Neural cell (in vitro differentiated cells): Measurements from ENCODE around the gene FBXO36. TPM values are rescaled to one million over a fixed set of nuclear protein-coding genes. Genes with fewer than 3 reads are reported as not detected.

Experiments used
- H2AFZ ChIP-seq: fragments of 200-600, 300-800 bp; sonication (generic), shearing (Covaris generic); 2 replicates; pipeline ENCODE4 v1.6.0; 2014; ENCODE audit warnings: low read depth, mild to moderate bottlenecking, antibody characterized with exemption, low read length, moderate library complexity
- H3F3A ChIP-seq: fragments of 200-600 bp; shearing (Covaris generic); 2 replicates; pipeline ENCODE4 v1.6.1; 2016; ENCODE audit warnings: mild to moderate bottlenecking, moderate library complexity, mixed read lengths, antibody characterized with exemption, low read length; ENCODE audit not compliant: insufficient read depth, poor library complexity, severe bottlenecking
- H3K27ac ChIP-seq: fragments of 200-600, 300-800 bp; sonication (generic), shearing (Covaris generic); 2 replicates; pipeline ENCODE4 v1.5.1; 2014; ENCODE audit warnings: mild to moderate bottlenecking, low read length, moderate library complexity
- H3K27me3 ChIP-seq: fragments of 300-800, 200-600 bp; sonication (generic), shearing (Covaris generic); 2 replicates; pipeline ENCODE4 v1.6.0; 2014; ENCODE audit warnings: mild to moderate bottlenecking, low read depth, low read length, moderate library complexity; ENCODE audit not compliant: insufficient read depth
- H3K36me3 ChIP-seq: fragments of 300-800, 200-600 bp; sonication (generic), shearing (Covaris generic); 2 replicates; pipeline ENCODE4 v1.5.1; 2014; ENCODE audit warnings: mild to moderate bottlenecking, antibody characterized with exemption, low read length, moderate library complexity; ENCODE audit not compliant: insufficient read depth
- H3K4me2 ChIP-seq: fragments of 300-800, 200-600 bp; sonication (generic), shearing (Covaris generic); 2 replicates; pipeline ENCODE4 v1.6.0; 2014; ENCODE audit warnings: mild to moderate bottlenecking, low read length
- H3K4me3 ChIP-seq: fragments of 300-800, 200-600 bp; sonication (generic), shearing (Covaris generic); 2 replicates; pipeline ENCODE4 v1.5.1; 2014; ENCODE audit warnings: mild to moderate bottlenecking, low read length, moderate library complexity
- H3K79me2 ChIP-seq: fragments of 200-600 bp; shearing (Covaris generic); replicated peaks from 2 replicates; pipeline ENCODE4 v1.6.0; 2014; ENCODE audit warnings: mild to moderate bottlenecking, low read length, moderate library complexity; ENCODE audit not compliant: insufficient read depth
- H3K9ac ChIP-seq: fragments of 300-800, 200-600 bp; sonication (generic), shearing (Covaris generic); 2 replicates; pipeline ENCODE4 v1.6.1; 2016; ENCODE audit warnings: mild to moderate bottlenecking, low read length, mixed read lengths
- H3K9me2 ChIP-seq: fragments of 200-600 bp; shearing (Covaris generic); 2 replicates; pipeline ENCODE4 v1.6.1; 2016; ENCODE audit warnings: mild to moderate bottlenecking, low read length, mixed read lengths; ENCODE audit not compliant: insufficient read depth
- H3K9me3 ChIP-seq: fragments of 200-600, 300-800 bp; sonication (generic), shearing (Covaris generic); 2 replicates; pipeline ENCODE4 v1.6.1; 2016; ENCODE audit warnings: mild to moderate bottlenecking, mixed run types, low read length, moderate library complexity, mixed read lengths
- H4K20me1 ChIP-seq: fragments of 200-600 bp; shearing (Covaris generic); 2 replicates; pipeline ENCODE4 v1.6.1; 2016; ENCODE audit warnings: mild to moderate bottlenecking, mixed run types; ENCODE audit not compliant: insufficient read depth
- EP300 ChIP-seq: fragments of 450-650 bp; conservative IDR thresholded peaks from 2 replicates; pipeline ENCODE4 v1.6.1; 2014; ENCODE audit warnings: antibody characterized with exemption, mild to moderate bottlenecking, moderate library complexity; ENCODE audit not compliant: poor library complexity, severe bottlenecking
- EZH2 ChIP-seq: fragments of 200-600, 300-800 bp; shearing (Covaris generic), sonication (generic); IDR thresholded peaks from 2 replicates; pipeline ENCODE4 v1.6.1; 2014; ENCODE audit warnings: antibody characterized with exemption, low read length, borderline replicate concordance, mild to moderate bottlenecking; ENCODE audit not compliant: insufficient read depth, poor library complexity, severe bottlenecking
- MXI1 ChIP-seq: fragments of 450-650 bp; conservative IDR thresholded peaks from 2 replicates; pipeline ENCODE4 v1.6.1; 2014; ENCODE audit warnings: antibody characterized with exemption, mild to moderate bottlenecking; ENCODE audit not compliant: poor library complexity, severe bottlenecking
- POLR2AphosphoS5 ChIP-seq: IDR thresholded peaks from 2 replicates; pipeline ENCODE4 v1.6.1; 2012
- RAD21 ChIP-seq: fragments of 450-650 bp; conservative IDR thresholded peaks from 2 replicates; pipeline ENCODE4 v1.6.1; 2014; ENCODE audit warnings: antibody characterized with exemption, mild to moderate bottlenecking, moderate library complexity
- SMC3 ChIP-seq: fragments of 450-650 bp; conservative IDR thresholded peaks from 2 replicates; pipeline ENCODE4 v1.6.1; 2014; ENCODE audit warnings: antibody characterized with exemption, mild to moderate bottlenecking, moderate library complexity; ENCODE audit not compliant: poor library complexity
- TAF1 ChIP-seq: IDR thresholded peaks from 2 replicates; pipeline ENCODE4 v1.6.1; 2012; ENCODE audit warnings: low read depth
- polyA plus RNA-seq: library from polyadenylated mRNA; depleted of rRNA; stranded (reverse); fragments of >200 nt; gene quantifications from 2 replicates; pipeline ENCODE4 v1.2.3, GENCODE V29; 2014
- TF ChIP-seq, protein P1 (sequence below): fragments of 450-650 bp; IDR thresholded peaks from 2 replicates; pipeline ENCODE4 v1.5.1; 2014; ENCODE audit warnings: antibody characterized with exemption, mild to moderate bottlenecking, moderate library complexity; ENCODE audit not compliant: poor library complexity, severe bottlenecking
- TF ChIP-seq, protein P2 (sequence below): IDR thresholded peaks from 2 replicates; pipeline ENCODE4 v1.6.1; 2012; ENCODE audit warnings: borderline replicate concordance

Gene FBXO36
- polyA plus RNA-seq, 1 donor from 2014 or later = 6.3 TPM

DNA sequence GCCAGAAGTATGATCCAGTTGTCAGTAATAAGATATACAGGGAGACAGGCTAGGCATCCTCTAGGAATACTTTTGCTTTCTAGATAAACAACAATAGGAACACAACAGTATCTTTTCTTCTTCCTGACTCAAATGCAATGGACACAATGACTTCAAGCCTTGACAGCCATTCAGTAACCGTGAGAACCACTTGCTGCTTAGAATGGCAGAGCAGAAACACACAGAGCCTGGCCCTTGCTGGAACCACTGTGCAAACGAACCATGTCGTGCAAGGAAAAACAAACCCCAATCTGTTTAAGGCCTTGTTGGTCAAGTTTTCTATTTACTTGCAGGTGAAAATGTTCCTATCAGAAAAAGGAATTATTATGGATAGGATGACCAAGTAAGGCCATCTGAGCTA lies 19.3 kb upstream of the FBXO36 start:
- no peaks in the 10 kb centered on the region for H3K27me3 ChIP-seq
- no peak overlapping the region for H3K4me3 ChIP-seq
- no peak overlapping the region for H3K27ac ChIP-seq
- H3K36me3 ChIP-seq = no peaks in the 10 kb centered on the region
- H3K9me2 ChIP-seq = no peaks in the 10 kb centered on the region
- H4K20me1 ChIP-seq = no peaks in the 10 kb centered on the region
- H3K79me2 ChIP-seq = peaks cover 50% of the 10 kb centered on the region
- TF ChIP-seq RAD21 = no peak
- TF ChIP-seq, protein P1, sequence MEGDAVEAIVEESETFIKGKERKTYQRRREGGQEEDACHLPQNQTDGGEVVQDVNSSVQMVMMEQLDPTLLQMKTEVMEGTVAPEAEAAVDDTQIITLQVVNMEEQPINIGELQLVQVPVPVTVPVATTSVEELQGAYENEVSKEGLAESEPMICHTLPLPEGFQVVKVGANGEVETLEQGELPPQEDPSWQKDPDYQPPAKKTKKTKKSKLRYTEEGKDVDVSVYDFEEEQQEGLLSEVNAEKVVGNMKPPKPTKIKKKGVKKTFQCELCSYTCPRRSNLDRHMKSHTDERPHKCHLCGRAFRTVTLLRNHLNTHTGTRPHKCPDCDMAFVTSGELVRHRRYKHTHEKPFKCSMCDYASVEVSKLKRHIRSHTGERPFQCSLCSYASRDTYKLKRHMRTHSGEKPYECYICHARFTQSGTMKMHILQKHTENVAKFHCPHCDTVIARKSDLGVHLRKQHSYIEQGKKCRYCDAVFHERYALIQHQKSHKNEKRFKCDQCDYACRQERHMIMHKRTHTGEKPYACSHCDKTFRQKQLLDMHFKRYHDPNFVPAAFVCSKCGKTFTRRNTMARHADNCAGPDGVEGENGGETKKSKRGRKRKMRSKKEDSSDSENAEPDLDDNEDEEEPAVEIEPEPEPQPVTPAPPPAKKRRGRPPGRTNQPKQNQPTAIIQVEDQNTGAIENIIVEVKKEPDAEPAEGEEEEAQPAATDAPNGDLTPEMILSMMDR = no peak
- no peak for TF ChIP-seq POLR2AphosphoS5
- TF ChIP-seq MXI1 = no peak
- TF ChIP-seq SMC3 = no peak
- no peak for TF ChIP-seq TAF1
- TF ChIP-seq EP300 = no peak
- TF ChIP-seq, protein P2, sequence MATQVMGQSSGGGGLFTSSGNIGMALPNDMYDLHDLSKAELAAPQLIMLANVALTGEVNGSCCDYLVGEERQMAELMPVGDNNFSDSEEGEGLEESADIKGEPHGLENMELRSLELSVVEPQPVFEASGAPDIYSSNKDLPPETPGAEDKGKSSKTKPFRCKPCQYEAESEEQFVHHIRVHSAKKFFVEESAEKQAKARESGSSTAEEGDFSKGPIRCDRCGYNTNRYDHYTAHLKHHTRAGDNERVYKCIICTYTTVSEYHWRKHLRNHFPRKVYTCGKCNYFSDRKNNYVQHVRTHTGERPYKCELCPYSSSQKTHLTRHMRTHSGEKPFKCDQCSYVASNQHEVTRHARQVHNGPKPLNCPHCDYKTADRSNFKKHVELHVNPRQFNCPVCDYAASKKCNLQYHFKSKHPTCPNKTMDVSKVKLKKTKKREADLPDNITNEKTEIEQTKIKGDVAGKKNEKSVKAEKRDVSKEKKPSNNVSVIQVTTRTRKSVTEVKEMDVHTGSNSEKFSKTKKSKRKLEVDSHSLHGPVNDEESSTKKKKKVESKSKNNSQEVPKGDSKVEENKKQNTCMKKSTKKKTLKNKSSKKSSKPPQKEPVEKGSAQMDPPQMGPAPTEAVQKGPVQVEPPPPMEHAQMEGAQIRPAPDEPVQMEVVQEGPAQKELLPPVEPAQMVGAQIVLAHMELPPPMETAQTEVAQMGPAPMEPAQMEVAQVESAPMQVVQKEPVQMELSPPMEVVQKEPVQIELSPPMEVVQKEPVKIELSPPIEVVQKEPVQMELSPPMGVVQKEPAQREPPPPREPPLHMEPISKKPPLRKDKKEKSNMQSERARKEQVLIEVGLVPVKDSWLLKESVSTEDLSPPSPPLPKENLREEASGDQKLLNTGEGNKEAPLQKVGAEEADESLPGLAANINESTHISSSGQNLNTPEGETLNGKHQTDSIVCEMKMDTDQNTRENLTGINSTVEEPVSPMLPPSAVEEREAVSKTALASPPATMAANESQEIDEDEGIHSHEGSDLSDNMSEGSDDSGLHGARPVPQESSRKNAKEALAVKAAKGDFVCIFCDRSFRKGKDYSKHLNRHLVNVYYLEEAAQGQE = no peak
- TF ChIP-seq EZH2 = no peak
- H3K9ac ChIP-seq = no peak overlapping the region
- no peak overlapping the region for H3K4me2 ChIP-seq
- H2AFZ ChIP-seq = no peak overlapping the region
- H3F3A ChIP-seq = no peaks in the 10 kb centered on the region
- no peaks in the 10 kb centered on the region for H3K9me3 ChIP-seq

DNA sequence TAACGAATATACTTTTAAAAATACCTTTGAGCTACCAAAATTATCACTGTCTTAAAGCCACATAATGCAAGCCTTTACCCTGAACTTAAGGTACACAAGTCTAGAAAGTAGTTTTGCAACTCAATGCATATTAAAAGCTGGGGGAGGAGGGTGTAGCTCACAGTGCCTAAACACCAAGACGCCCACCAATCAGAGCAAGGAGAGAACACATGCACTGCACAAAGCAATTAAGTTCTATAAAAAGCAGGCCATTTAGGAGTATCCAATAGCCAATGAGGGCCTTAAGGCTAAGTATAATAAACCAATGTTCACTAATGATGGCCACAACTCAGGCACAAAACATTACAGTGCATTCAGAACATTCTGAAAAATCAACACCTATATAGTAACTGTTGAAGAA lies 16.7 kb upstream of the FBXO36 start:
- H3K27me3 ChIP-seq = no peaks in the 10 kb centered on the region
- TF ChIP-seq, protein P2 = no peak
- no peak for TF ChIP-seq EZH2
- no peaks in the 10 kb centered on the region for H3F3A ChIP-seq
- no peaks in the 10 kb centered on the region for H3K9me2 ChIP-seq
- H3K4me3 ChIP-seq = no peak overlapping the region
- H3K4me2 ChIP-seq = no peak overlapping the region
- H3K9ac ChIP-seq = no peak overlapping the region
- H2AFZ ChIP-seq = no peak overlapping the region
- peaks cover 53% of the 10 kb centered on the region for H3K79me2 ChIP-seq
- no peaks in the 10 kb centered on the region for H4K20me1 ChIP-seq
- no peaks in the 10 kb centered on the region for H3K9me3 ChIP-seq
- no peaks in the 10 kb centered on the region for H3K36me3 ChIP-seq
- H3K27ac ChIP-seq = no peak overlapping the region
